GM19099 (cell line): Measurements from ENCODE around the gene TPRN.

ENCODE experiments used
- POLR2A ChIP-seq: IDR thresholded peaks from 3 replicates; pipeline ENCODE4 v1.6.1; 2011; ENCODE audit warnings: low read depth; ENCODE audit not compliant: insufficient read length; ENCODE audit errors: extremely low read depth

Gene TPRN

GRCh38 chr9:137221506-137222111 is 21.1 kb upstream of the TPRN start:
- TF ChIP-seq POLR2A: no peak

- no peak for TF ChIP-seq POLR2A
These were observed 20.6 kb upstream of the TPRN start for GRCh38 chr9:137221095-137221505.

GRCh38 chr9:137220317-137221094 is 20.0 kb upstream of the TPRN start:
- no peak for TF ChIP-seq POLR2A

GRCh38 chr9:137219757-137220316 is 19.3 kb upstream of the TPRN start:
- no peak for TF ChIP-seq POLR2A

- no peak for TF ChIP-seq POLR2A
These were observed 18.3 kb upstream of the TPRN start for GRCh38 chr9:137218754-137219271.

GRCh38 chr9:137218212-137218753 is 17.7 kb upstream of the TPRN start:
- TF ChIP-seq POLR2A: no peak

GRCh38 chr9:137217276-137218211 is 17.0 kb upstream of the TPRN start:
- no peak for TF ChIP-seq POLR2A

GRCh38 chr9:137216188-137216965 is 15.8 kb upstream of the TPRN start:
- no peak for TF ChIP-seq POLR2A

GRCh38 chr9:137215196-137215986 is 14.8 kb upstream of the TPRN start:
- TF ChIP-seq POLR2A: no peak

GRCh38 chr9:137214620-137215019 is 14.1 kb upstream of the TPRN start:
- no peak for TF ChIP-seq POLR2A

- no peak for TF ChIP-seq POLR2A
These were observed 12.9 kb upstream of the TPRN start for GRCh38 chr9:137213160-137214060.

- no peak for TF ChIP-seq POLR2A
These were observed 12.0 kb upstream of the TPRN start for GRCh38 chr9:137212520-137212919.
